GM19438 (cell line): ENCODE results near the gene RAMP3.
"Not testable (repeated sequence)": the region's sequence is repeated elsewhere in the genome, so short reads cannot be mapped to it uniquely, and the experiment has no call there.

Source experiments
- ATAC-seq: cut with Tn5 transposase; IDR thresholded peaks from one replicate; pipeline ENCODE4 v1.9.1; 2021; ENCODE audit warnings: low read depth; ENCODE audit not compliant: unreplicated experiment

RAMP3 gene

DNA sequence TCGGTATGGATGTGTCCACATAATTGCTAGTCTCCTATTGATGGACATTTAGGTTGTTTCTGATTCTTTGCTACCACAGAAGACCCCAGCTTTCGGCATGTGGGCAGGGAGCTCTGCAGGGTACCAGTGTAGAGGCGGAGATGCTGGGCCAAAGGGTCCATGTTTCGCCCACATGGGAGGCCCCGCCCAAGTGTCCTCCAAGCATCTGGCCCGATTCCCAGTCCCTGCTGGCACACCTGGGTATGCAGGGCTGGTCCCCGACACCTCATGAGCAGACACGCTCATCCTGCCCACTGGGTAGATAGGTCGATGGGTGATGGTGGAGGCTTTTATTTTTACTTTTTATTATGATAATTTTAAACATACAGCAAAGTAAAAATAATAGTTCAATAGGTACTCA is 26.7 kb upstream of the RAMP3 start:
- ATAC-seq = no peak

DNA sequence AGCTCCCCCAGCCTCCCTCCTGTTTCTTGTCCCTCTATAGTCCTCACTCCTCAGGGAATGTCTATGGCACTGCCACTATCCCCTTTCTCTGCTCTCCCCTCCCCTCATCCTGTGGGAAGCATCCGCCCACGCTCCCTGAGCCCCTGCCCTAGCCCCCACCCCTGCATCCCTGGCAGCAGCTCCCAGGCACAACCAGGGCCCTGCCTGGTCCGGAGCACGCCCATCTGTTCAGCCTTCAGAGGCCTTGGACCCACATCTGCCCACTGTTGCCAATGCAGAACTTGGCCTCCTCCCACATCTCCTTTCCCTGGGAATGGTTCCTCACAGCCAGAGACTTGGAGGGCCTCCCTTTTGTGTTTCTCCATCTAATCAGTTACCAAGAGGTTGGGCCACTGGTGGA is 25.7 kb upstream of the RAMP3 start:
- no peak for ATAC-seq

DNA sequence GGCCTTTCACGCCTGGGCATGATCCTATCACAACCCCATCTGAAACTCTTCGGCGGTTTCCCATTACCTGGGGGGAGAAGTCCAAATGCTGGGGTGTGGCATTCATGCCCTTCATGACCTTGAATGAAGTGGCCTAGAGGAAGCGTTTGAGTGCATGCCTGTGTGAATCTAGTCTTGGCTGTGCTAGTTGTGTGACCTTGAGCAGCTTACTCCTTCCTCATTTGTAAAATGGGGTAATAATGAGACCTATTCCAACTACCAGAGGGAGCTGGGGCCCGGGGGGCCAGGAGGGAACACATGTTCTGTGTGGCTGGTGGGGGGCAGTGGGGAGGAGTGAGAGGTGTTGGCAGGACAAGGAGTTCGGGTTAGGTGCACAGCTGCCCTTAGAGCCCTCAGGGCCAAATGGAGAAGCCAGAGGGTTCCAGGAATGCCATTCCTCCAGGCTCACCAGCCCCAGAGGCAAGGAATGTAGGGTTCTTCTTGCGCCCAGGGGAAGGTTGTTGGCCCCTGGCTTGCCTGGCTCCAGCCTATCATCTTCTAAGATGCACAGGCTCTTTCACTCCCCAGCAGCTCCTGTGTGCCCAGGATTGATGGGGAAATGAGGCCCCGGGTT is 24.8 kb upstream of the RAMP3 start:
- no peak for ATAC-seq

DNA sequence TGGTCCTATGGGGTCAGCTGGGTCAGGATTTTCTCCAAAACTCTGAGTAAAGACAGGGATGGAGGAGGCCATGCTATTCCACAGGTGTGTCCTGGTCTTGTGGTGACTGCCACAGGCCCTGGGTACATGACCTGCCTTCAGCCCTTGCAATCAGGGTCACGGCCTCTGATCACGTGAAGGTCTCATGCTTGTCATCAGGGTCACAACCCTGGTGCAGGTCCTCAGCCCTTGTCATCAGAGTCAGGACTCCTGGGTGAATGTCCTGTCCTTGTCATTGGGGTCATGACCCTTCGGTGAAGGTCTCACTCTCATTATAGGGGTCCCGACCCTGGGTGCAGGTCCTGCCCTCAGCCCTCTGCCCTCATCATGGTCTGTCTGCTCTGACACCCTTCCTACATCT is 24.2 kb upstream of the RAMP3 start:
- ATAC-seq = no peak

DNA sequence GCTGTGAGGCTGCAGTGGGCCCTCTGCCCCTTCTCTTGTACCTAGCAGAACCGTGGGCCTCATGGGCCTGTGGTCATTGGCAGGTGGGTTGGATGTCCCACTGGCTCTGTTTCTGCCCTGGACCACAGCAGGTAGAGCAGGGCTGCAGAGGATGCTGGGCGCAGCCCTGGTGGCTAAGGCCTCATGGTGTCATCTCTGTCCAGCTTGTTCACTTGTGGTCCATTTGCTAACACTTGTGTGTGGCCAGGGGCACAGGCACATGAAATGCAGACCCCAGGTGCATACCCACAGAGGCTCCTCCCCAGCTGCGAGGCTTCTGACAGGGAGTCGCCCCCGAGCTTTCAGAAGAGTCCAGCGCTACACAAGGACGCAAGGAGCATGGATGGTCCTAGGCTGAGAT is 23.7 kb upstream of the RAMP3 start:
- ATAC-seq = no peak

DNA sequence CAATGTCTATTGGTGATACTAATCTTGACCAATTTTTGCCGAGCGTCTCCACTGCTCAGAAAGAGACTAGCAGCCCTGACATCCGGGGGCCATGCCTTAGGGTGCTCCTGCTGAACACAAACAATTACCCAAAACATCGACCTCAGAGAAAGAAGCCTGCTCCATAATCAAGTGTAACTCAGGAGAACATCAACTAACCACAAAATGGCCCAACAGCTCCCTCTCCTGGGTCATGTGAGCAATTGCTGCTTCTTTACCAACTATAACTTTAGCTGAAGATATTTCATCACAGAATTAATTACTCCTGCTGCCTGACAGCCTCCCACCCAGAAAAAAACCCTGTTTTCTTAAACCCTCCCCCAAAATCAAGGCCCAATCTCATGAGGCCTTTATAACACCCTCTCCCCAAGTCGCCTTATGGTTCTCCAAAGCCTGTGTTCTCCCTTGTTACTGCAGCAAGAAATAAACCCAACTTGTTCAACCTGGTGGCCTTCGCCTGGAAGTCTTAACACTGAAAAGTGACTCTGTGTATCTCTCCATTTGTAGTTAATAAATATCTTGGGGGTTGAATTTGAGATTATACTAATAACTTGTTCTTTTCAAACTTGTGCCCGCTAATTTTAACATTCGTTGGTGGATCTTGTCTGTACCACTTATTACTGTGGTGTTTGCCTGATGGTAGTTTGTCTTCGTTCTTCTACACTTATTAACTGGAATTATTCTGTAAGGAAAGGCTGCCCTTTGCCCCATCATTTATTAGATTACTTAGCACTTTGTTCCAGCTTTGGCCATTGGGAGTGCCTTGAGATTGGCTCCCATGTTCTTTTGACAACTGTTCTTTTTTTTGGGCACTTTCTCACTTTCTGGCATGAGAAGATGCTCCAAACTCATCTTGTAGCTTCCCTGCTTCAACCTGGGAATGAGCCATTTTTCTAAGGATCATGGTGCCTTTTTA is 21.2 kb upstream of the RAMP3 start:
- no peak for ATAC-seq

DNA sequence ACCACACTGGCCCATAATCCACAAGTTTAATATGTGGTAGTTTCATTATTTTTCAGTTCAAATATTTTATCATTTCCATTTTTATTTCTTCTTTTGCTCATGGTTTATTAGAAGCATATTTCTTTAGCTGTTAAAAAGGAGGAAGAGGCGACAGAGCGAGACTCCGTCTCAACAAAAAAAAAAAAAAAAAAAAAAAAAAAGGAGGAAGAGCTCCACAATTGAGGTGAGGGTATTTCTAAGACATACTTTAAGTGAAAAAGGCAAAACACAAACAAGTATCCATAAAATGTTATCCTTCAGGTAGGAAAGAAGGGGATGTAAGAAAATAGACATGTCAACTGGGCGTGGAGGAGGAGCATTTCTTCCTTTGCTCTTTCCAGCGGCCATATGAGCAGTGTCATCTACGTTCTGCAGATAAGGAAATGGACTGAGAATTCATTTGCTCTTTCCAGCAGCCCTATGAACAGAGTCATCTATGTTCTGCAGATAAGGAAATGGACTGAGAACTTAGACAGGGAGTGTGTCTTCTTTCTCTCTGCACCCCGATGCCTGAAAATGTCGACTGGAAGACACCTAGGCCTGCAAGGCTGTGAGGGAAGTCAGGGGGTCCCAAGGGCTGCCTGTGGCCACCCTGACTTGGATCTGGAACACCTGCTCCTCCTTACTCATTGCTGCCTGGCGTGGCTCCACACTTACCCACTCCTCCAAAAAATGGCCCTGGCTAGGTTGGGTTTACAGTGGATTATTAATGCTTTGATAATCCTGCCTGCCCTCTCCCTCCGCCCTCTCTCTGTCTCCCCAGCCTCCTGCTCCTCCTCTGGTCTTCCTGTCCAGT is 18.9 kb upstream of the RAMP3 start:
- ATAC-seq = no peak

DNA sequence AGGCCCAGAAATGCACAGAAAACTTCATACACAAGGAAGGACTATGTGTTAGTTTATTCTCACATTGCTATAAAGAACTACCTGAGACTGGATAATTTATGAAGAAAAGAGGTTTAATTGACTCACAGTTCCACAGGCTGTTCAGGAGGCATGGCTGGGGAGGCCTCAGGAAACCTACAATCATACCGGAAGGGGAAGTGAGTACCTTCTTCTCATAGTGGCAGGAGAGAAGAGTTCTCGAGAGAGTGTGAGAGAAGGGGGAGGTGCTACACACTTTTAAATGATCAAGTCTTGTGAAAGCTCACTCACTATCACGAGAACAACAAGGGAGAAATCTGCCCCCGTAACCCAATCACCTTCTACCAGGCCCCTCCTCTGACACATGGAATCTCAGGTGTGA is 16.8 kb upstream of the RAMP3 start:
- no peak for ATAC-seq

DNA sequence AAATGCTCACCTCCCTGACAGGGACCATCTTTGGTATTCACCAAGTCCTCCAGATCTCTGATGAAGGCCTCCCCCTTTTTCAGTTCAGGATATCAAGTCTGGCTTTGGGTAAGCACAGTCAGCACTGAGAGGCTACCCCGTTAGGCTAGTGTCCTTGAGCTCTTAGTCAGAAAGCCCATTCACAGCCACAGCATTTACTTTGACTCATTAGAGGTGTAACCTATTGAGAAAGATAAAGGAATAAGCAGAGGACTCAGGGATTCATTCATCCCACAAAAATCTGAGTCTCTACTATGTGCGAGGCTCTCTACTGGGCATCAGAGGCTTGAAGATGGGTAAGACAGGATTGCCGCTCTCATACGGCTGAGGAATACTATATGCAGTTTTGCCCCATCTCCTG is 14.0 kb upstream of the RAMP3 start:
- ATAC-seq = no peak

DNA sequence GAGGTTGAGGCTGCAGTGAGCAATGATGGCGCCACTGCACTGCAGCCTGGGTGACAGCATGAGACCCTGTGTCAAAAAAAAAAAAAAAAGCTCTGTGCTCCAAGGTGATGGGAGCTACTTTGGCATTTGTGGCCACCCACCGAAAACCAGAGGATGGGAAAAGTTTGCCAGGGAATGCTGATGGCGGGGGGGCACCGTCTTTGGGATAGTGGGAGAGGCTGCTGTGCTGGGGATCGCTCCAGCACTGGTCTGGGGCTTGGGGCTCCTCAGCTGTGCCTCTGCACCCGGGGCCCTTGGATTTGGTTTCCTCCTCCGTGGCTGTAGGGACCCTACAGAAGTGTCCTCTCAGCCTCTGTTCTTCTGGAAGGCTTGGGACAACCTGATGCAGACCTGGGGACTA is 11.7 kb upstream of the RAMP3 start:
- no peak for ATAC-seq

DNA sequence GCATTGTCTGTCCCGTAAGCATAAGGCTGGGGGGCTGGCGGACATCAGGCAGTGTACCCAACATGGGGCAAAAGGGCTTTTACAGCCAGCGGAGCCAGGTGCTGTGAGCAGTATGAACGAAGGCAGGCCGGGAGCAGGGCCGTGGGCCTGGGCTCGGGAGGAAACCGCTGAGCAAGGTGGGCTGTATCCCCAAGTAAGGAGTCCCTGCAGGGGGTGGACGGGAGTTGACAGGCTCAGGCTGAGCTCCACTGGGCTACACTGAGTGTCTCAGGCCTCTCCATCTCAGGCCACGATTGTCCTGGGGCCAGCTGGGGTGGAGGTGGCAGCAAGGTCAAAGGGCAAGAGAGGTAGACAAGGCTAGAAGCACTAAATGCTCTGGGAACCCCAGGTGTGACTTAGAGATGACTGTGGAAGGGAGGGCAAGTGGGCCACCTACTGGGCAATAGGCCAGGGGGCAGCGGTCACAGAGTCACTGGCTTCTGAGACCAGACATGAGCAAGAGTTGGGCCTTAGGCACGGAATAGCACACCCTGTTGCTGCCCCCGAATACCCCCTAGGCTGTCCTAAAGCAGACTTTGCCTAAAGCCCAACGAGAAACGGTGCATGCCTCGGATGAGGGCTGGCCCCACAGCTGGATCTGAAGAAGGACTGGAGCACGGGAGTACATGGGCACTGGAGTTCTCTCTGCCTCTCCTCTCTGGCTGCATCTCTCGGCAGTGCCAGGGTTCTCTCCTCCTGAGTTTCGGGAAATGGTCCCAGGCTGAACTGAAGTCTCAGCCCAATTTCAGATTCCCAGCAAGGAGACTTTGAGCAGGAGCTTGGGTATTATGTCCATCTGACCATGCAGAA is 10.8 kb upstream of the RAMP3 start:
- no peak for ATAC-seq

DNA sequence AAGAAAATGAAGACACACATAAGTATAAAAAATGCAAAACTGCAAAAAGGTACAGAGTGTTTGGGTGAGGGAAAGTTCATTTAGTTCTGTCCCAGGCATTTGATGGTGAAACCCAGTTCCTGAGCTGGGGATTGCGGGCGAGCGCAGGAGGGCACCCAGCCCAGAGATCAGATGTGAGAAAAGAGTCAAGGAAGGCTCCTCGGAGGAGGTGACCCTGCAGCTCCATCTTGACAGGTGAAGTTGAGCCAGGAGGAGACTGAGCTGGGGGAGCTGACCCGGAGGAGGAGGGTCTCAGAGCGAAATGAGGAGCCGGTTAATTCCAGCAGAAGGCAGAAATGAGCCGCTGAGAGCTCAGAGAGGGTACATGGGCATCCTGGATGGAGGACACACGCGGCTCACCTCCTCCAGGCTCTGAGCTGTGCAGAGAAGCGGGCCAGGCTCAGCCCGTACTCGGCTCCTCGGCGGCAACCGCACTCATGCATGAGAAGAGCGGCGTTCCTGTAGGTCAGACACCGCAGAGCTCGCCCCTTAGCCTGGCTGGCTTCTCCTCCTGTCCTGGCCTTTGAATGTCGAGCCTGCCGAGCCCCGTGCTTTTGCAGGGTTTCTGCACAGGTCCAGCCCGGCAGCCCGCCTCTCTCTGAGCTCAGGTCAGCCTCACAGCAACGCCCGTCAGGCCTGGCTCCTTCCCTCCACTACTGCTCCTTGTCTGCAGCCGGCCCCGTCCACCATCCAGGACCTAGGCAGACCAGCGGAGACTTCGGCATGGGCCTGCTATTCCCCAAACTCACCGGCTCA is 9.5 kb upstream of the RAMP3 start:
- ATAC-seq = no peak

DNA sequence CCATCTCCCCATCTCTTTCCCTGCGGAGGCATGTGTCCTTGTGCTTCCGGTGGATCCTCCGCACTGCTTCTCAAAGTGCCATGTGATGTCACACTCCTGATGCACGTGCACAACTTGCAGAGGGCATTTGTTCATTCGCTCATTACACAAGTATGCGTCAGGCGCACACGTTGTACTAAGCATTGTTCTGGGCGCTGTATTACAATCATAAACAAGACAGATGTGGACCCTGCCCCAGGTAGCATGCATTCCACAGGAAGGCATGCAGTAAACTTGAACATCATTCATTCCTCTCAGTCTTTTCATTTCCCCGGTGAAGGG is 9.0 kb upstream of the RAMP3 start:
- no peak for ATAC-seq

DNA sequence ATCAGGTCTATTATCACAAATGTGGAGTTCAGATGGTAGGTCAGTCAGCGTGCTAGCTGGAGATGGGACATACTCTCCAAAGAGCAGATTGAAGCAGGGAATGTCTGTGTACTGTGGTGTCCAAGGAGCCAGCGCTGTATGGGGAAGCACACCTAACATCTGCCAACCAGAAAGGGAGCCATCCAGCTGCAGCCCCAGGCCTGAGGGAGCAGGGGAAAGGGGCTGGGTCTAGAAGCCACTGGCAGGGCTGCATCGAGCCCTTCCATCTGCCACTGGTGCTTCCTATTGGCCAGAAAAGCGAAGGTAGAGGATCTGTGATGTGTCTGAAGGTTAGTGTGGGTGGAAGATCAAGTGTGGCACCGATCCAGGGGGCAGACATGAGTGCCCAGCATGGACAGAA is 8.0 kb upstream of the RAMP3 start:
- ATAC-seq = no peak

DNA sequence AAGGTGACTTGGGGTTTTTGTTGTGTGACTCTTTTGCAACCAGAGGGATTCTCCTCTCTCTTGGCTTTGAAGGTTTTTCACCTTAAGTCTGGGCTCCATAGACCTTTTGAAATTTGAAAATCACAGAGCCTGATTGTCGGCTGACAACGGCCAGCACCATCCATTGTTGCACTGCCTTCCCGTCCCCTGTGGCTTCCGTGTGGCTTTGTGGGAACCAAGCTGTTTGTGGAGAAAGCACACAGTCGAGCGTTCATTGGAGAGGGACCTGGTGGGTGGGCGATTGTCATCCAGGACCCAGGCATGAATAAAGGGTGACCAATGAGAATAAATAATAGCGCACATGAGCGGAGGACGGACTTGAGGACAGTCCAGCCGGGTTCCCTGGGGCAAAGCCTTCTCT is 7.4 kb upstream of the RAMP3 start:
- no peak for ATAC-seq

DNA sequence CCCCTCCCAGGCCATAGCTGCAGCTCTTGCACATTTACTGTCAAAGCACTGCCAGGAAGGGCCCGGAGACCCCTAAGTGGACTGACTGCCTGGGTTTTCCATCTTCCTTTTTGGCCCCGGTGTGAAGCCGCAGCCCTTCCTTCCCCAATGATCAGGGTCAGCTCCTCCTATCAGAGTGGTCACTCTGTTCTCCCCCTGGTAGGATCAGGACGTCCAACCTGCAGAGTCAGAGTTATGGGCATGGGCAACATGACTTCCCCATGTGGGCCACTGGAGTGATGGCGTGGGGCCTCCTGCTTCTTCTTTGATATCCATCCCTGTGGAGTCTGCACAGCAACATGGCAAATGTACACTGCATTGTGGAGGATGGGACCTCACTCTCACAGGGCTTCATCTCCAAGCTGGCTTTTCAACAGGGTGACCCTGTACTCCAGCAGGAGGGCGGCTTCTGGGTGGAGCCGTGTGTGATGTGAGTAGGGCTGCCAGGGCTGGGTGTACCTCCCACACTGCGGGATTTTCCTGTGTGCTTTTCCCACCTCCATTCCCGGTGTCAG is 6.4 kb upstream of the RAMP3 start:
- no peak for ATAC-seq

DNA sequence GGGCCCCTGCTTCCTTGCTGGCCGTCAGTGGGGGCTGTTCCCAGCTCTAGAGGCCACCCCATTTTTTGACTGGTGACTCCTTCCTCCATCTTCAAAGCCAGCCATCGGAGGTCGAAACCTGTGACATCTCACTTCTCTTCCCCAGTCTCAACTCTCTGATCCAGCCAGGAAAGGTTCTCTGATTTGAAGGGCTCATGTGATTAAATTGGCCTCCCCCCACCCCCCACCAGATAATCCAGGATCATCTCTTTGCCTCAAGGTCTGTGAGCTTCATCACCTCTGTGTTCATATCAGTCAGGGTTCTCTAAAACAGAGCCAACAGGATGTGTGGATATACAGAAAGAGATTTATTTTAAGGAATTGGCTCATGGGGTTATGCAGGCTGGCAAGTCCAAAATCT is 5.6 kb upstream of the RAMP3 start:
- ATAC-seq = no peak

DNA sequence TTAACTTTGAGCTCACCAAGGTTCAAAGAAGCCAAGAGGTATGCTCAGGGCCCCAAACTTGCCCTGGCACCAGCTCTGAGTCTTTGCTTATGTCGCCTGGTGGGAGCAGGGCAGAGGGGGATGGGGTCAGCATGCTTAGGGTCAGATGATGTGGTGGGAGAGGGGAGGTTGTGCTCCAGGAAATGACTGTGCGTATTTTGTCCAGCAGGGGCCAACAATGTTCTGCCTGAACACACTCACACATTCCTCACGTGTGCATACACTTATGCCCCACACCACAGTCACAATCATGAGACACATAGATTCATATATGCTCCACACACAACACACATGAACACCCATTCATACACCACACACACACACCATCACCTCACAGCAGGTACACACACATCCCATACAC is 4.4 kb upstream of the RAMP3 start:
- ATAC-seq = no peak

DNA sequence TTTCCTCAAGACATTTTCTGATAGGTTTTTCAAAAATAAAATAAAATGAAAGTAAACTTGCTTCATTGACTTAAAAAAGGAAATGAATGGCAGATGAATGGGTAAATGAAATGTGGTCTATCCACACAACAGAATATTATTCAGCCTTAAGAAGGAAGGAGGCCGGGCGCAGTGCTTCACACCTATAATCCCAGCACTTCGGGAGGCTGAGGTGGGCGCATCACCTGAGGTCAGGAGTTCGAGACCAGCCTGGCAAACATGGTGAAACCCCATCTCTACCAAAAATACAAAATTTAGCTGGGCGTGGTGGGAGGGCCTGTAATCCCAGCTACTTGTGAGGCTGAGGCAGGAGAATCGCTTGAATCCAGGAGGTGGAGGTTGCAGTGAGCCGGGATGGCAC is 3.7 kb upstream of the RAMP3 start:
- not testable (repeated sequence) for ATAC-seq
